ENCODE results near the gene TTC13. TPM values are rescaled to one million over a fixed set of nuclear protein-coding genes. Genes with fewer than 3 reads are reported as not detected.

TTC13 gene
- total and polyA plus RNA-seq, 10 of the 15 experiments (the other 5 are each of a cell fraction or from before 2014, with no cell fraction given) = 5.8 to 30.8 (median 18.5) TPM

- TF ChIP-seq CBX3 (IDR thresholded peaks at IDR 0.05; ENCODE audit: borderline replicate concordance, low read depth) (no peak), CHD1 (IDR thresholded peaks at IDR 0.05; ENCODE audit: low read depth, low read length) (no peak), SPI1 (IDR thresholded peaks at IDR 0.05; ENCODE audit: borderline replicate concordance, insufficient read depth, low read depth, low read length) (no peak), FOXM1 (IDR thresholded peaks at IDR 0.05; ENCODE audit: low read depth, low read length) (no peak), GABPA (IDR thresholded peaks at IDR 0.05; ENCODE audit: low read depth) (0 out of 2 replicates have a peak, but pooled peaks have one; percentile 22), ETV6 (conservative IDR thresholded peaks at IDR 0.05 in 1 of 2, IDR thresholded peaks at IDR 0.05 in 1 of 2; ENCODE audit: borderline replicate concordance in 1 of 2, low read depth in 1 of 2) (peak in 1 of 2 experiments; percentile 70; a peak in 2 of 4 replicates), EGR1 (IDR thresholded peaks at IDR 0.05; ENCODE audit: borderline replicate concordance in 1 of 2, low read depth in 2 of 2, low read length in 2 of 2) (no peak), CHD2 (IDR thresholded peaks at IDR 0.05; ENCODE audit: borderline replicate concordance, low read depth, low read length) (no peak), PKNOX1 (IDR thresholded peaks at IDR 0.05) (peak; percentile 89)
These were observed 1.6 kb downstream of the TTC13 start (continued) for GRCh38 chr1:230976825-230977747.

All from GM12878 (cell line).